ENCODE results near the gene CD4. TPM values are rescaled to one million over a fixed set of nuclear protein-coding genes. Genes with fewer than 3 reads are reported as not detected.

CD4 gene
- polyA plus RNA-seq, 3 donors: 3.7 to 11.2 (median 7.6) TPM

DNA sequence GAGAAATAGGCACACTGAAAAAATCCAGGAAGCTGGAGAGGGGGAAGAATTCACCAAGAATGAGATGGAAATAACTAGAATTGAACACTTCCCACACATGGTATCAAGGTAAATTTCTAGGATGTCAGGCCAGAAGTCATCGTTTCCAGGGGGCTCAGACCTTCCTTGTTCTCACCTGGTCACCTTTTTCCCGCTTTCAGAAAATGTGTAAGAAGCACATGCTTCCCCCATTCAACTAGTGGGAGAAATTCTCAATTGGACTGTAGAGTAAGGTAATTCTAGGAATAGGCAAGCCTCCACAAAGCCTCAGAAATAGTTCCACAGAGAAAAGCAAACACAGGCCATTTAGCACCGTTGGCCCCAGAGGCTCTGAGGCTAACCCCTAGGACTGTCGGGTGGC lies 25.9 kb upstream of the CD4 start:
- WGBS, 3 donors: 61 to 74% (median 66%) methylated on average over 4 of the region's 4 CpGs
- H3K27ac ChIP-seq (ENCODE audit: low read depth, low read length): no peak overlapping the region

GRCh38 chr12:6764011-6764828 lies 25.1 kb upstream of the CD4 start:
- 2 to 6% (median 2%) methylated on average over 15 to 16 of the region's 16 CpGs for WGBS, 3 donors
- peak overlapping the region; percentile 13 for H3K27ac ChIP-seq (ENCODE audit: low read depth, low read length)

DNA sequence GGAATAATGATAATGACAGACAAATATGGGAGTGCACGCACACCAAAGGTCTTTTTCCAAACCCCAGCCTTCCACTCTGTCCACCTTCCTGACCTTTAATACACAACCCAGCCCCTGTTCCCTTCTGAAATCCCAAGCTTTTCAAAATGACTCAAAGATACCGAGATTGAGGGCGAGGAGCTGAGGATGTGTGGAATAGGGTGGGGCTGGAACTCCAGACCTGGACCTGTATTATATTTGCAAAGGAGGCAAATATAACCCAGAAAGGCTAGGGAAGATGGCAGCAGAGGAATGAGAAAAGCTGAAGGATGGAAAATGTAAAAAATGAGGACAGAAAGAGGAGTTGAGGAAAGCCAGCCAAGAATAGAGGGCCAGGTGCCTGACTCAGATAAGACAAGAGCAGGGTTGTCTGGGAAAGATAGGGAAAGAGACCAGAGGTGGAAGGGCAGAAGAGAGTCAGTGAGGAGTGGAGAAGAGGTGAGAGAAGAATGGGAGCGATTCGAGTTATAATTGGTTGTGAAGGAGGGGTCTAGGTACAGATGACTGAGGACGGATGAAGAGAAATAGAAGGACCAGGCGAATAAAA lies 24.2 kb upstream of the CD4 start:
- WGBS, 3 donors: 34 to 36% (median 34%) methylated on average over 7 of the region's 7 CpGs
- H3K27ac ChIP-seq (ENCODE audit: low read depth, low read length): peak overlapping the region; percentile 65

- 3 to 4% (median 4%) methylated on average over 38 to 63 of the region's 63 CpGs for WGBS, 3 donors
- H3K27ac ChIP-seq (ENCODE audit: low read depth, low read length): peak within 1 kb of the TSS; percentile 65
Observed at GRCh38 chr12:6765634-6766581, 23.4 kb upstream of the CD4 start, which contains the start of gene PTMS. TSS of gene PTMS (plus strand) at chr12:6766363. CDS start at chr12:6766706, 343 bp downstream.

GRCh38 chr12:6766651-6767349 lies 22.5 kb upstream of the CD4 start:
- WGBS, 3 donors: 1% methylated on average over 56 to 86 of the region's 88 CpGs
- peak overlapping the region; percentile 56 for H3K27ac ChIP-seq (ENCODE audit: low read depth, low read length)

- H3K27ac ChIP-seq (ENCODE audit: low read depth, low read length): no peak overlapping the region
- 19 to 21% (median 20%) methylated on average over 36 to 44 of the region's 44 CpGs for WGBS, 3 donors
Observed at GRCh38 chr12:6767353-6768319, 21.7 kb upstream of the CD4 start.

DNA sequence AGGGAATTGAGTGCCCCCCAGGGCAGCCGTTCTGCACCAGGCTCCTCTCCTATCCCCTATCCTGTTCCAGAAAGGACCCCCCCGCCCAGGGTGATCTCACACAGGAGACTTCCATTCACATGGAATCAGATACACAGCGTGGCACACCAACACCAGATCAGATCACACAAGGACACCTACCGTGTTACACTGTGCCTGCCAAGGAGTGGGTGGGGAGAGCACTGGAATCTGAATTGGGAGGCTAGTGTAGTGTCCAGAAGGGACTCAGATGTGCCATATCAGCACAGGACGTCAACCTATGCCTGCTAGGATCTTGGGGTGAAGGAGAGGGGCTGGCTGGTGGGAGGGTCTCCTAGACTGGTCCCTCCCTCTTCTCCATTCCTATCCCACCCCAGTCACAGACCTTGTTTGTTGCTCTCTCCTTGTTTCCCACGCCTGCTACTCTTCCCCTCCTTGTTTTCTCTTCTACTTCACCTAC lies 20.9 kb upstream of the CD4 start:
- no peak overlapping the region for H3K27ac ChIP-seq (ENCODE audit: low read depth, low read length)
- WGBS, 3 donors: 42 to 51% (median 48%) methylated on average over 6 of the region's 6 CpGs

- WGBS, 3 donors: 52 to 70% (median 60%) methylated on average over 4 to 6 of the region's 6 CpGs
- no peak overlapping the region for H3K27ac ChIP-seq (ENCODE audit: low read depth, low read length)
Observed at GRCh38 chr12:6768990-6769389, 20.3 kb upstream of the CD4 start.

- no peak overlapping the region for H3K27ac ChIP-seq (ENCODE audit: low read depth, low read length)
- WGBS, 3 donors: 47 to 85% (median 70%) methylated on average over 3 to 4 of the region's 4 CpGs
Observed at GRCh38 chr12:6769666-6770065, 19.7 kb upstream of the CD4 start.

- WGBS, 3 donors: 81 to 94% (median 83%) methylated on average over 10 to 12 of the region's 12 CpGs
- H3K27ac ChIP-seq (ENCODE audit: low read depth, low read length): no peak overlapping the region
Observed at GRCh38 chr12:6770094-6770493, 19.2 kb upstream of the CD4 start.

DNA sequence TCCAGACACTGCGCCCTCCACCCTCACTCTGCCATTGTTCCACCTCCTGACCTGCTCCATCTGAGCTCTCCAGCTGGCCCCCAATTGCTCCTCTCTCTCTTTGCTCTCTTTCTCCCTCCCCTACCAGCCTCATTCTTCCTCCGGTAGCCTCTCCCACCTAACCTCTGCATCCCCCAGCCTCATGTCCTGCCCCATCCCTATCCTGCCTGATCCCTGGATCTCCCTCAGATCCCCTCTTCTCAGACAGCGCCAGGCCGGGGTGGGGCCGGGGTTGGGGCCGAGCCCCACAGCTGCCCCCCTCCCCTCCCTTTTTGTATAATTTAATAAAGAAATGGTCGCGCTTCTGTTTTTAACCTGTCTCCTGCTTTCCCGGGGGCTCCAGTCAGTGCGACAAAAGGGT lies 18.7 kb upstream of the CD4 start:
- 85 to 94% (median 89%) methylated on average over 10 of the region's 10 CpGs for WGBS, 3 donors
- no peak overlapping the region for H3K27ac ChIP-seq (ENCODE audit: low read depth, low read length)

DNA sequence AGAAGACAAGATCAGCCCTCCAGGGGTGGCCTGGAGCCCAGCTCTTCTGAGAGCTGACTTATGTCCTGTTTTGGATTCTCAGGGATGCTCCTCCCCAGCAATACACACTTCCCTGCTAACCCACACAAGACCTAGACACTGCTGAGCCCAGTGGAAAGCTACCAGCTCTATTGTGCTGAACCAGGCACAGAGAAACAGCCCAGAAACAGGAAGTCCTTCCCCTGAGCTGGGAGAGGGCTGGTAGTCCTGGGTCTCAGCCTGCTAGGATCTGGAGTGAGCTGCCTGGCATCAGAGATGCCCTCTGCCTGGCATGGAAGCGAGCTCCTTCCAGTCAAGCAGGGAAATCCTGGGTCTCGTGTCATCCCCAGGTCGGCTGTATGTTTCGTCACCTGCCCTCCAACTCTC lies 18.2 kb upstream of the CD4 start:
- WGBS, 3 donors: 76 to 93% (median 90%) methylated on average over 4 of the region's 4 CpGs
- no peak overlapping the region for H3K27ac ChIP-seq (ENCODE audit: low read depth, low read length)

DNA sequence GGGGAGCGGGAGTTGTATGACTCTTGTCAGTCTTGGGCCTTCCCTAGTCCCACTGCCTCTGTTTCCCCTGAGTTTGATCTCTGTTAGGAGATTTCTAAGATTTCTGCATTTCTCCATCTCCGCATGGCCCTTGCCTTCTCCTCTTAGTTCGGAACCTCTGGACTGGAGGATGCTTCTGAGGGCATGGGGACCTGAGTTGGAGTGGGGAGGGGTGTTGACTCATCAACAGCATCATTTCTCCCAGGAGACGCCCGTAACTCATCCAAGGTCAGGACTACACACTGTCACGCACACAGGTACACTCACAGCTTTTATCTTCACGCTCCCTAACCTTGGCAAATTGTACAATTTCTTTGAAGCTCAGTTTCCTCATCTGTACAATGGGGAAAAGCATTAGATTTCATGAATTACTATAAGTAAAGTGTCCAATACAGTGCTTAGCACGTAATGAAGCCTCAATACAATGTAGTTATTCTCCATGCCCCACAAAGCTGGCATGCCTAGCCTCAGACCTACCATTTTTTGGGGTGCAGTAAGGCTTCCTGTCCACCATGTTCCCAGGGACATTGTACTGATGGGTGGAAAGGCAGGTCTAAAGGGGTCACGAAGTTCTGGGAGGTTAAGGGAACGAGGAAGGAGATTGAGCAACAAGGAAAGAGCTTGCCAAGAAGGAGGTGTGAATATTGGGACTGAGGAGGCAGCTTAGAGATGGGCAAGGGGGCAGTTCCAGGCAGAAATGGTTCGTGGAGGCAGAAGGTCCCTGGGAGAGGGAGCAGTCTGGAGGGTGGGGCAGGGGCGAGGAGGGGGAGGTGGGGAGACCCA lies 17.6 kb upstream of the CD4 start:
- H3K27ac ChIP-seq (ENCODE audit: low read depth, low read length): no peak overlapping the region
- 68 to 77% (median 69%) methylated on average over 12 of the region's 12 CpGs for WGBS, 3 donors

- no peak within 1 kb of the TSS for H3K27ac ChIP-seq (ENCODE audit: low read depth, low read length)
- WGBS, 3 donors: 30 to 59% (median 37%) methylated on average over 10 to 15 of the region's 15 CpGs
Observed at GRCh38 chr12:6772331-6772695, 17.0 kb upstream of the CD4 start, which contains the start of gene LAG3. TSS of gene LAG3 (plus strand) at chr12:6772520. CDS start at chr12:6772853, 333 bp downstream.

DNA sequence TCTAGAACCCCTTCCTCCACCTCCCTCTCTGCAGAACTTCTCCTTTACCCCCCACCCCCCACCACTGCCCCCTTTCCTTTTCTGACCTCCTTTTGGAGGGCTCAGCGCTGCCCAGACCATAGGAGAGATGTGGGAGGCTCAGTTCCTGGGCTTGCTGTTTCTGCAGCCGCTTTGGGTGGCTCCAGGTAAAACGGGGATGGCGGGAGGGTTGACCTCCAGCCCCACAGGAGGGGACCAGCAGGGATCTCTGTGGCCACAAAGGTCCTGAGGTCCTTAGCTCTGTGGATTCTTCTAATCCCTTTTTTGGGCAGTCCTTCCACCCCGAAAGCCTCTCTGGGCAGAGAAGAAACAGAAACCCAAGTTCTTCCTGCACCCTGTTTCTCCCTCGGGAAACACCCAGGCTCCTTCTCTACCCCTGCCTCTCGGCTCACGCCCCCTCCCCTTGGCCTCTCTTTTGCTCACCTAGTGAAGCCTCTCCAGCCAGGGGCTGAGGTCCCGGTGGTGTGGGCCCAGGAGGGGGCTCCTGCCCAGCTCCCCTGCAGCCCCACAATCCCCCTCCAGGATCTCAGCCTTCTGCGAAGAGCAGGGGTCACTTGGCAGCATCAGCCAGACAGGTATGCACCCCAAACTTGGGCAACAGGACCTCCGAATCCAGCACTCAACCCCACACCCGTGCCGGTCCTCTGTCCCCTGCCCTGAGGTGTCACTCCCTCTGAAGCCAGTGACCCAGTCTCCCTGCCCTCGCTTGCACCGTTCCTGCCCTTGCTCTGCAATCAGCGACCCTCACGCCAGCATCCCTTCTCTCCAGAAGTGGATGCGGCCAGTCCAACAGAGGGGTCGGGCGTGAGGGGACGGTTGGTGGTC lies 16.4 kb upstream of the CD4 start:
- WGBS, 3 donors: 61 to 72% (median 71%) methylated on average over 21 of the region's 21 CpGs
- H3K27ac ChIP-seq (ENCODE audit: low read depth, low read length): no peak overlapping the region

All from adipose tissue (tissue), 3 donors.